ENCODE results near the gene GRAMD2B.
"Not testable (repeated sequence)": the region's sequence is repeated elsewhere in the genome, so short reads cannot be mapped to it uniquely, and the experiment has no call there.

The GRAMD2B gene

GRCh38 chr5:126514131-126514557 is 90.9 kb downstream of the GRAMD2B start:
- no peak for DNase-seq (ENCODE audit: low read depth)

GRCh38 chr5:126514558-126515141 is 91.4 kb downstream of the GRAMD2B start:
- DNase-seq (ENCODE audit: low read depth) = no peak

- DNase-seq (ENCODE audit: low read depth) = no peak
Measured at GRCh38 chr5:126515337-126515736, 92.1 kb downstream of the GRAMD2B start.

GRCh38 chr5:126516133-126516532 is 92.9 kb downstream of the GRAMD2B start:
- no peak for DNase-seq (ENCODE audit: low read depth)

GRCh38 chr5:126516852-126517251 is 93.6 kb downstream of the GRAMD2B start:
- DNase-seq (ENCODE audit: low read depth) = no peak

GRCh38 chr5:126519223-126519622 is 96.0 kb downstream of the GRAMD2B start:
- DNase-seq (ENCODE audit: low read depth) = not testable (repeated sequence)

- DNase-seq (ENCODE audit: low read depth) = no peak
Measured at GRCh38 chr5:126519637-126520592, 96.7 kb downstream of the GRAMD2B start.

GRCh38 chr5:126520593-126520953 is 97.4 kb downstream of the GRAMD2B start:
- DNase-seq (ENCODE audit: low read depth) = no peak

- no peak for DNase-seq (ENCODE audit: low read depth)
Measured at GRCh38 chr5:126521130-126521529, 97.9 kb downstream of the GRAMD2B start.

- DNase-seq (ENCODE audit: low read depth) = no peak
Measured at GRCh38 chr5:126523818-126524510, 100.8 kb downstream of the GRAMD2B start.

GRCh38 chr5:126525630-126526245 is 102.5 kb downstream of the GRAMD2B start:
- no peak for DNase-seq (ENCODE audit: low read depth)

GRCh38 chr5:126526493-126526892 is 103.3 kb downstream of the GRAMD2B start:
- no peak for DNase-seq (ENCODE audit: low read depth)

GRCh38 chr5:126527158-126527557 is 103.9 kb downstream of the GRAMD2B start:
- no peak for DNase-seq (ENCODE audit: low read depth)

- DNase-seq (ENCODE audit: low read depth) = no peak
Measured at GRCh38 chr5:126527892-126528291, 104.7 kb downstream of the GRAMD2B start.

- no peak for DNase-seq (ENCODE audit: low read depth)
Measured at GRCh38 chr5:126531543-126532120, 108.4 kb downstream of the GRAMD2B start.

GRCh38 chr5:126534553-126534952 is 111.3 kb downstream of the GRAMD2B start:
- no peak for DNase-seq (ENCODE audit: low read depth)

- DNase-seq (ENCODE audit: low read depth) = no peak
Measured at GRCh38 chr5:126535856-126536545, 112.8 kb downstream of the GRAMD2B start.

GRCh38 chr5:126536874-126537273 is 113.7 kb downstream of the GRAMD2B start:
- DNase-seq (ENCODE audit: low read depth) = no peak

- no peak for DNase-seq (ENCODE audit: low read depth)
Measured at GRCh38 chr5:126538579-126538978, 115.4 kb downstream of the GRAMD2B start.

- no peak for DNase-seq (ENCODE audit: low read depth)
Measured at GRCh38 chr5:126540631-126541030, 117.4 kb downstream of the GRAMD2B start.

- no peak for DNase-seq (ENCODE audit: low read depth)
Measured at GRCh38 chr5:126542441-126542840, 119.2 kb downstream of the GRAMD2B start.
